GM15510 (cell line): ENCODE data around the gene CHRFAM7A.
"Not testable (repeated sequence)": the region's sequence is repeated elsewhere in the genome, so short reads cannot be mapped to it uniquely, and the experiment has no call there.

Experiments
- POLR2A ChIP-seq: IDR thresholded peaks from 3 replicates; pipeline ENCODE4 v1.6.1; 2011; ENCODE audit warnings: borderline replicate concordance; ENCODE audit not compliant: insufficient read length; ENCODE audit errors: extremely low read depth

Gene CHRFAM7A

GRCh38 chr15:30392766-30393663 is at the start of gene CHRFAM7A:
TSS of gene CHRFAM7A (minus strand) at chr15:30393540. CDS start at chr15:30383351, 10,189 bp downstream.
- not testable (repeated sequence) for TF ChIP-seq POLR2A

- not testable (repeated sequence) for TF ChIP-seq POLR2A
These were observed 20.8 kb upstream of the CHRFAM7A start, which contains the start of gene GOLGA8R for GRCh38 chr15:30414160-30414559. TSS of gene GOLGA8R (minus strand) at chr15:30414260. CDS start at chr15:30414162, 98 bp downstream.
